H1 (cell line): ENCODE results near the gene USP13. TPM values are rescaled to one million over a fixed set of nuclear protein-coding genes. Genes with fewer than 3 reads are reported as not detected.

Experiments
- CTCF ChIA-PET: fragments of 300-600 bp; sonication (Branson Sonifier 250); formaldehyde crosslinking; loops from one replicate; lab custom pipeline; 2021; ENCODE audit not compliant: partially characterized antibody; lab: Charles Lee
- POLR2A ChIA-PET: fragments of 300-600 bp; sonication (Branson Sonifier 250); formaldehyde crosslinking; loops from one replicate; lab custom pipeline; 2021; ENCODE audit warnings: inconsistent platforms; ENCODE audit not compliant: partially characterized antibody; lab: Charles Lee
- DNase-seq, 2 experiments: peaks; one replicate each; pipeline versions ENCODE4 v3.0.0 to v3.0.0-alpha.2; 2010 to 2022; ENCODE audit warnings: low spot score in 2 of 2, low read depth in 1 of 2, mixed read lengths in 1 of 2
- FAIRE-seq: peaks from 2 replicates; lab custom pipeline; 2011; peaks lifted over from hg19 to GRCh38; lab: Jason Lieb, UNC
- H2AFZ ChIP-seq: 2 replicates; pipeline ENCODE4 v1.8.1; 2012; ENCODE audit warnings: low read length, inconsistent platforms
- H2AK5ac ChIP-seq: 2 replicates; pipeline ENCODE4 v1.6.1; 2013; ENCODE audit warnings: low read depth, low read length
- H2BK120ac ChIP-seq: replicated peaks from 2 replicates; pipeline ENCODE3; 2013; ENCODE audit warnings: low read depth, low read length, inconsistent platforms
- H2BK12ac ChIP-seq: 2 replicates; pipeline ENCODE4 v1.6.1; 2013; ENCODE audit warnings: low read depth, low read length
- H2BK15ac ChIP-seq: 2 replicates; pipeline ENCODE4 v1.6.1; 2013; ENCODE audit warnings: low read length
- H2BK20ac ChIP-seq: 2 replicates; pipeline ENCODE4 v1.6.1; 2013; ENCODE audit warnings: low read length
- H2BK5ac ChIP-seq: 2 replicates; pipeline ENCODE4 v1.6.1; 2013; ENCODE audit warnings: low read depth, low read length
- H3K14ac ChIP-seq: 2 replicates; pipeline ENCODE4 v1.6.1; 2013; ENCODE audit warnings: inconsistent platforms; ENCODE audit not compliant: insufficient read length
- H3K18ac ChIP-seq: 2 replicates; pipeline ENCODE4 v1.6.1; 2013; ENCODE audit warnings: low read length; ENCODE audit errors: extremely low read depth
- H3K23ac ChIP-seq: 2 replicates; pipeline ENCODE4 v1.6.1; 2013; ENCODE audit warnings: inconsistent platforms; ENCODE audit not compliant: insufficient read length
- H3K23me2 ChIP-seq: 2 replicates; pipeline ENCODE4 v1.6.1; 2013; ENCODE audit warnings: low read depth, low read length
- H3K27ac ChIP-seq: 2 replicates; pipeline ENCODE4 v1.6.1; 2011; ENCODE audit warnings: low read depth, low read length, inconsistent platforms
- H3K27me3 ChIP-seq, 4 experiments: replicated peaks in 1 of 4; 1 replicate in 1 of 4; 2 replicates in 3 of 4; pipeline versions ENCODE4 v1.6.1 to v1.8.1; 2011 to 2013; ENCODE audit warnings: low read length in 3 of 4, mild to moderate bottlenecking in 3 of 4, inconsistent platforms in 2 of 4, mixed read lengths in 2 of 4, moderate library complexity in 1 of 4; ENCODE audit not compliant: control insufficient read depth in 3 of 4, insufficient read depth in 3 of 4; ENCODE audit errors: extremely low read depth in 1 of 4
- H3K36me3 ChIP-seq, 4 experiments: 2 replicates each; pipeline versions ENCODE4 v1.6.1 to v1.8.1; 2011 to 2013; ENCODE audit warnings: mild to moderate bottlenecking in 4 of 4, low read length in 3 of 4, moderate library complexity in 2 of 4, control low read depth in 1 of 4, inconsistent platforms in 1 of 4; ENCODE audit not compliant: insufficient read depth in 4 of 4, control insufficient read depth in 2 of 4
- H3K4ac ChIP-seq: replicated peaks from 2 replicates; pipeline ENCODE3; 2013; ENCODE audit warnings: low read length, low read depth, mixed read lengths, inconsistent platforms; ENCODE audit not compliant: insufficient read length
- H3K4me1 ChIP-seq, 4 experiments: replicated peaks in 1 of 4; 1 replicate in 1 of 4; 2 replicates in 3 of 4; pipeline versions ENCODE4 v1.6.1 to v1.8.1; 2011 to 2013; ENCODE audit warnings: low read length in 3 of 4, inconsistent platforms in 2 of 4, mixed read lengths in 1 of 4; ENCODE audit not compliant: insufficient read depth in 4 of 4, control insufficient read depth in 3 of 4
- H3K4me2 ChIP-seq, 2 experiments: 2 replicates each; pipeline versions ENCODE4 v1.6.1 to v1.8.1; 2011 to 2013; ENCODE audit warnings: low read depth in 2 of 2, low read length in 2 of 2, control low read depth in 1 of 2, inconsistent platforms in 1 of 2, mild to moderate bottlenecking in 1 of 2; ENCODE audit not compliant: insufficient read depth in 1 of 2
- H3K4me3 ChIP-seq, 4 experiments: fragments of 200-600, 300-600 bp in 1 of 4; sonication (generic), shearing (Covaris generic), sonication (Bioruptor Twin) in 1 of 4; 2 replicates each; pipeline versions ENCODE4 v1.5.1 to v1.8.1; 2011 to 2016; ENCODE audit warnings: low read length in 4 of 4, low read depth in 3 of 4, control low read depth in 2 of 4, inconsistent platforms in 2 of 4, mild to moderate bottlenecking in 2 of 4, mixed read lengths in 1 of 4, moderate library complexity in 1 of 4; ENCODE audit not compliant: insufficient read depth in 2 of 4; ENCODE audit errors: extremely low read depth in 1 of 4
- H3K56ac ChIP-seq: replicated peaks from 2 replicates; pipeline ENCODE3; 2013; ENCODE audit warnings: low read depth, mild to moderate bottlenecking, mixed read lengths, low read length, inconsistent platforms; ENCODE audit not compliant: insufficient read length
- H3K79me1 ChIP-seq: 2 replicates; pipeline ENCODE4 v1.6.1; 2013; ENCODE audit warnings: low read depth, low read length, control low read depth
- H3K79me2 ChIP-seq, 2 experiments: 2 replicates each; pipeline versions ENCODE4 v1.6.1 to v1.8.1; 2012 to 2013; ENCODE audit warnings: low read length in 2 of 2, mild to moderate bottlenecking in 2 of 2, inconsistent platforms in 1 of 2; ENCODE audit not compliant: insufficient read depth in 2 of 2, control insufficient read depth in 1 of 2
- H3K9ac ChIP-seq, 4 experiments: replicated peaks in 1 of 4; 1 replicate in 1 of 4; 2 replicates in 3 of 4; pipeline versions ENCODE4 v1.6.1 to v1.8.1; 2011 to 2013; ENCODE audit warnings: low read depth in 3 of 4, low read length in 3 of 4, control low read depth in 2 of 4, mild to moderate bottlenecking in 2 of 4, moderate library complexity in 2 of 4, inconsistent platforms in 1 of 4; ENCODE audit errors: extremely low read depth in 1 of 4
- H3K9me3 ChIP-seq, 2 experiments: 2 replicates each; pipeline versions ENCODE4 v1.6.1 to v1.8.1; 2012 to 2013; ENCODE audit warnings: mild to moderate bottlenecking in 2 of 2, moderate library complexity in 2 of 2, control low read depth in 1 of 2, inconsistent platforms in 1 of 2, low read depth in 1 of 2, low read length in 1 of 2, mixed read lengths in 1 of 2; ENCODE audit not compliant: insufficient read depth in 2 of 2
- H4K20me1 ChIP-seq, 2 experiments: replicated peaks in 1 of 2; 2 replicates each; pipeline versions ENCODE3 to v1.8.1; 2011 to 2013; ENCODE audit warnings: inconsistent platforms in 2 of 2, low read length in 2 of 2, mild to moderate bottlenecking in 1 of 2; ENCODE audit not compliant: insufficient read depth in 2 of 2, control insufficient read depth in 1 of 2
- H4K5ac ChIP-seq: 2 replicates; pipeline ENCODE4 v1.6.1; 2013; ENCODE audit warnings: low read length, low read depth, mixed read lengths, inconsistent platforms; ENCODE audit not compliant: insufficient read length
- H4K8ac ChIP-seq: 2 replicates; pipeline ENCODE4 v1.8.0; 2013; ENCODE audit warnings: mild to moderate bottlenecking, moderate library complexity, low read length, inconsistent platforms; ENCODE audit not compliant: insufficient read depth; ENCODE audit errors: extremely low read depth
- H4K91ac ChIP-seq: replicated peaks from 2 replicates; pipeline ENCODE3; 2013; ENCODE audit warnings: low read length, mixed read lengths, inconsistent platforms; ENCODE audit not compliant: insufficient read length
- RBBP5 ChIP-seq: IDR thresholded peaks from 2 replicates; pipeline ENCODE4 v1.7.1; 2012; ENCODE audit warnings: low read depth, mild to moderate bottlenecking, inconsistent platforms, low read length, moderate library complexity, borderline replicate concordance
- WGBS, 2 experiments: shearing (Covaris generic) in 1 of 2; methylation state at CpG; one replicate each; pipeline versions ENCODE4 v1.1.6 to v1.1.7; 2013 to 2015; ENCODE audit warnings: low lambda C conversion rate in 2 of 2, mixed read lengths in 2 of 2, inconsistent platforms in 1 of 2, low coverage in 1 of 2, missing lambda C conversion rate in 1 of 2; ENCODE audit not compliant: insufficient replicate concordance in 2 of 2, insufficient coverage in 1 of 2, insufficient read length in 1 of 2; ENCODE audit errors: extremely low coverage in 1 of 2, missing lambda C conversion rate in 1 of 2; 5-methylcytosine and 5-hydroxymethylcytosine counted together
- polyA plus RNA-seq, 7 experiments: library from polyadenylated mRNA; depleted of rRNA in 3 of 7; stranded (reverse) in 5 of 7; unstranded in 2 of 7; fragments of >200 nt in 5 of 7; fragments of 200-250 nt in 2 of 7; gene quantifications; 1 replicate in 5 of 7; 2 replicates in 1 of 7; 4 replicates in 1 of 7; pipeline versions ENCODE4 v1.2.1 to v1.2.3, GENCODE V29; 2011 to 2013; ENCODE audit warnings: missing spikeins in 2 of 7, mixed read lengths in 2 of 7
- total RNA-seq: library from RNA; stranded (reverse); fragmentation: NEBNext Ultra II Directional; extraction: Animal tissue kit (Norgen Biotek cat#: 25700); gene quantifications from 2 replicates; pipeline ENCODE4 v1.2.1, GENCODE V29; 2021
- TF ChIP-seq, protein P1 (sequence below): IDR thresholded peaks from 2 replicates; pipeline ENCODE4 v1.6.1; 2012; ENCODE audit warnings: inconsistent platforms

USP13 gene
- total and polyA plus RNA-seq, 2 of the 8 experiments (the other 6 are each of a cell fraction or from before 2014, with no cell fraction given) = 7.9 to 25.9 TPM

DNA sequence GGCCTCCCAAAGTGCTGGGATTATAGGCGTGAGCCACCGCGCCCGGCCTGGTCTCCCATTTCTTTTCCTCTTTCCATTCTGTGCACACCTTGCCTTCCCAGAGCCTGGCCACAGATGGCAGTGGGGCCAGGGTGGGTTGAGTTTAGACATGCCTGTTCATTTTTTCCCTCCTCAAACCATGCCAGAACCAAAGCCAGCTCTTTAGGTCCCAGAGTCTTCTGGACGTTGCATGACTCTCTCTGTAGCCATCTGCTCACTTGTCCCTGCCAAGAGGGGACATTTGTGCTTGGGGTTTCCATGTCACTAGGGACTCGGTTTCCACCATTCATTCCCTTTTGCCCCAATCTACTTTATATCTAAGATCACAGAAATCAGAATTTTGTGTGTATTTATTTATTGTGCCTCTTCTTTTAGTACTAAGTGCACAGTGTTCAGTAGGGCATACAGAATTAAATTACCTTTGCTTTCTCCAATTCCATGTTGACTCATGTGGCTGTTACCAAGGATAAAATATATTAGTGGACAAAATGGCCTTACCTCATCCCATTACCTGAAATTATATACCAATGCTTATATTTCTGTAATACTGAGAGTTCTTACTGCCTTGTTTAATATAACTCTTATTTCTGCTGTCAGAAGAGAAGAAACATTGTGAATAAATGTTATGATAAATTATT, 49.6 kb downstream of the USP13 start:
- no peak overlapping the region for H3K23ac ChIP-seq

More for the DNA sequence above, 49.6 kb downstream of the USP13 start:
- H4K5ac ChIP-seq = no peak overlapping the region
- FAIRE-seq (no peak), DNase-seq (no peak)
- H3K23me2 ChIP-seq = no peaks in the 10 kb centered on the region
- 0 out of 4 replicates have a peak, but pooled peaks cover 0 to 4% of the 10 kb centered on the region in 2 experiments for H3K79me2 ChIP-seq
- H2BK20ac ChIP-seq = no peak overlapping the region
- H3K9ac ChIP-seq = no peak overlapping the region
- no peak overlapping the region for H3K14ac ChIP-seq
- H2BK120ac ChIP-seq = no peak overlapping the region
- H3K4ac ChIP-seq = no peak overlapping the region
- H4K8ac ChIP-seq = no peak overlapping the region
- H3K9me3 ChIP-seq = no peaks in the 10 kb centered on the region
- no peak overlapping the region for H2BK5ac ChIP-seq
- CTCF ChIA-PET = interaction anchor here (1.0 kb wide), 1 partner anchor 388 kb away, joined by 3 read pairs; no protein-coding TSS in a partner anchor
- TF ChIP-seq RBBP5 = no peak
- TF ChIP-seq, protein P1, sequence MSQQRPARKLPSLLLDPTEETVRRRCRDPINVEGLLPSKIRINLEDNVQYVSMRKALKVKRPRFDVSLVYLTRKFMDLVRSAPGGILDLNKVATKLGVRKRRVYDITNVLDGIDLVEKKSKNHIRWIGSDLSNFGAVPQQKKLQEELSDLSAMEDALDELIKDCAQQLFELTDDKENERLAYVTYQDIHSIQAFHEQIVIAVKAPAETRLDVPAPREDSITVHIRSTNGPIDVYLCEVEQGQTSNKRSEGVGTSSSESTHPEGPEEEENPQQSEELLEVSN = no peak
- no peaks in the 10 kb centered on the region for H3K27me3 ChIP-seq
- H3K36me3 ChIP-seq = peaks cover 0 to 3% (median under 1%) of the 10 kb centered on the region in 4 experiments; a peak in 2 of 8 replicates
- no peak overlapping the region for H2BK15ac ChIP-seq
- POLR2A ChIA-PET = interaction anchor here (1.2 kb wide), 1 partner anchor 12 kb away, joined by 3 read pairs; no protein-coding TSS in a partner anchor
- H3K4me1 ChIP-seq = peaks cover 2 to 9% (median 6%) of the 10 kb centered on the region in 4 experiments; a peak in 5 of 7 replicates
- H4K20me1 ChIP-seq = no peaks in the 10 kb centered on the region
- H3K56ac ChIP-seq = no peak overlapping the region
- WGBS, 2 experiments = 87% methylated on average over 6 of the region's 6 CpGs; no CpG with 5 or more reads in 1 of the 2 experiments
- H3K18ac ChIP-seq = no peak overlapping the region
- H3K27ac ChIP-seq = no peak overlapping the region
- H2AK5ac ChIP-seq = no peak overlapping the region
- no peak overlapping the region for H2BK12ac ChIP-seq
- no peaks in the 10 kb centered on the region; the same call in 1 of the 2 replicates for H3K79me1 ChIP-seq
- H2AFZ ChIP-seq = no peak overlapping the region
- H3K4me2 ChIP-seq = no peak overlapping the region
- no peak overlapping the region for H3K4me3 ChIP-seq
- no peak overlapping the region for H4K91ac ChIP-seq
